ENCODE results near the gene ZNF653. TPM values are rescaled to one million over a fixed set of nuclear protein-coding genes. Genes with fewer than 3 reads are reported as not detected.
"Not testable (repeated sequence)": the region's sequence is repeated elsewhere in the genome, so short reads cannot be mapped to it uniquely, and the experiment has no call there.

The ZNF653 gene
- total RNA-seq, 1 experiment from 2014 or later, result 6.1 TPM

DNA sequence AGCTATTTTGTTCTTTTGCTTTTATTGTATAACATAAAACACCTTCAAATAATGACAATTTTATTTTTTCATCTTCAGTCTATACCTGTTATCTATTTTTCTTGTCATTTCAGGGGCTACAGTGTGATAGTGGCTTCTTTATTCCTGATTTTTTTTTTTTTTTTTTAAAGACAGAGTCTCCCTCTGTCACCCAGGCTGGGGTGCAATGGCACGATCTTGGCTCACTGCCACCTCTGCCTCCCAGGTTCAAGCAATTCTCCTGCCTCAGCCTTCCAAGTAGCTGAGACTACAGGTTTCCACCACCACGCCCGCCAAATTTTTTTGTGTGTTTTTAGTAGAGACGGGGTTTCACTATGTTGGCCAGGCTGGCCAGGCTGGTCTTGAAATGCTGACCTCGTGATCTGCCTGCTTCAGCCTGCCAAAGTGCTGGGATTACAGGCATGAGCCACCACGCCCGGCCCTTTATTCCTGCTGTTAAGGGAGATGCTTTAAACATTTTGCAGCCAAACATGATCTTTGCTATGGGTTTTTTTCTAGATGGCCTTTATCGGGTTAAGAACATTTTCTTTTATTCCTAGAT lies 37.3 kb downstream of the ZNF653 start:
- not testable (repeated sequence) for H3K9me3 ChIP-seq (ENCODE audit: low read length); H3K9me2 ChIP-seq (replicated peaks; ENCODE audit: insufficient read depth, low read length); H3K79me2 ChIP-seq (ENCODE audit: low read length); H3K27me3 ChIP-seq (ENCODE audit: low read length); H3K4me2 ChIP-seq (ENCODE audit: low read depth, low read length, poor library complexity, severe bottlenecking); H3K4me1 ChIP-seq (ENCODE audit: low read length); H3K36me3 ChIP-seq (ENCODE audit: insufficient read depth, low read length); H3K9ac ChIP-seq (ENCODE audit: low read length); H3K27ac ChIP-seq (ENCODE audit: low read length); DNase-seq; H3K4me3 ChIP-seq (ENCODE audit: low read length); H4K20me1 ChIP-seq (ENCODE audit: insufficient read depth, low read depth, low read length); H2AFZ ChIP-seq (ENCODE audit: low read length)

DNA sequence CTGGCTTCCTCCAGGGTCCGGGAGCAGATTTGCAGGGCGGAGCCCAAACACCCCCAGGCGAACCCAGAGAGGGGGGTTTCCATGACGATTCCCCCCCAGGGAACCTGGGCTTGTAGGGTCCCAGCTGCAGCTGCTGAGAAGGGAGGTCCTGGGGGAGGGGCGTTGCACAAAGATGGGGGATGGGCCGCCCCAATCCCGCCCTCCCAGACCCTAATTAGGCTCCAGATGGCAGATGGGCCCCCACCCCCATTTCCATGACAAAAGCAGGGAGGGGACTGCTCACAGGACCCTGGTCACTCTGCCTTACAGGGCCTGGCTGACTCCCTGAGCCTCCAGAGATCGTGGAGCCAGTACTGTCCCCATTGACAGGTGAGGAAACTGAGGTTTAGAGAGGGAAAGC lies 40.0 kb downstream of the ZNF653 start:
- no peaks in the 10 kb centered on the region for H3K9me3 ChIP-seq (ENCODE audit: low read length)
- H3K4me1 ChIP-seq (ENCODE audit: low read length), result no peaks in the 10 kb centered on the region
- H3K79me2 ChIP-seq (ENCODE audit: low read length), result no peaks in the 10 kb centered on the region
- H3K36me3 ChIP-seq (ENCODE audit: insufficient read depth, low read length), result no peaks in the 10 kb centered on the region
- no peak overlapping the region for H3K4me2 ChIP-seq (ENCODE audit: low read depth, low read length, poor library complexity, severe bottlenecking)
- H3K4me3 ChIP-seq (ENCODE audit: low read length), result no peak overlapping the region
- no peaks in the 10 kb centered on the region for H3K9me2 ChIP-seq (replicated peaks; ENCODE audit: insufficient read depth, low read length)
- no peak overlapping the region for H3K9ac ChIP-seq (ENCODE audit: low read length)
- H4K20me1 ChIP-seq (ENCODE audit: insufficient read depth, low read depth, low read length), result no peaks in the 10 kb centered on the region
- DNase-seq, result no peak
- no peaks in the 10 kb centered on the region for H3K27me3 ChIP-seq (ENCODE audit: low read length)
- H2AFZ ChIP-seq (ENCODE audit: low read length), result no peak overlapping the region
- no peak overlapping the region for H3K27ac ChIP-seq (ENCODE audit: low read length)

DNA sequence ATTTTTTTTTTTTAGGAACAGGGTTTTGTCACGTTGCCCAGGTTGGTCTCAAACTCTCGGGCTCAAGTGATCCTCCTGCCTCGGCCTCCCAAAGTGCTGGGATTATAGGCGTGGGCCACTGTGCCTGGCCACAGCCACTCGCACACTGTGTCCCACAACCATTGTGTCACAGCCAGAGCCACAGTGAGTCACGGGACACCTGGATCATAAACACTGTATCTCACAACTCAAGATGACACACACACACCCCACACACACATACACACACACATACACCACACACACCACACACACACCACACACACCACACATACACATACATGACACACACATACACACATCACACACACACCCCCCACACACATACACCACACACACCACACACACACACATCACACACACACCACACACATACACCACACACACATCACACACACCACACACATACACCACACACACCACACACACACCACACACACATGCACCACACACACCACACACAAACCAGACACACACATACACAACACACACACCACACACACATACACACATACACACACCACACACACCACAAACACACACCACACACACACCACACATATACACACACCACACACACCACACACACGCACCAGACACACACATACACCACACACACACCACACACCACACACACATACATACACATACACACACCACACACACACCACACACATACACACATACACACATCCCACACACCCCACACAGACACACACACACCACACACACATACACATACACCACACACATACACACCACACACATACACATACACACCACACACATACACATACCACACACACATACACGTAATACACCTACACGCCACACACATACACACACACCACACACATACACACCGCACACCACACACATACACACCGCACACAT lies 41.0 kb downstream of the ZNF653 start:
- Histone ChIP-seq H3K4me3 (ENCODE audit: low read length) (no peak overlapping the region), H2AFZ (ENCODE audit: low read length) (no peak overlapping the region), H3K79me2 (ENCODE audit: low read length) (no peaks in the 10 kb centered on the region), H3K9me2 (replicated peaks; ENCODE audit: insufficient read depth, low read length) (no peaks in the 10 kb centered on the region), H3K4me2 (ENCODE audit: low read depth, low read length, poor library complexity, severe bottlenecking) (no peak overlapping the region), H4K20me1 (ENCODE audit: insufficient read depth, low read depth, low read length) (no peaks in the 10 kb centered on the region), H3K9me3 (ENCODE audit: low read length) (no peaks in the 10 kb centered on the region), H3K9ac (ENCODE audit: low read length) (no peak overlapping the region), H3K27me3 (ENCODE audit: low read length) (no peaks in the 10 kb centered on the region), H3K27ac (ENCODE audit: low read length) (no peak overlapping the region), H3K36me3 (ENCODE audit: insufficient read depth, low read length) (no peaks in the 10 kb centered on the region), H3K4me1 (ENCODE audit: low read length) (no peaks in the 10 kb centered on the region)
- DNase-seq, result no peak

DNA sequence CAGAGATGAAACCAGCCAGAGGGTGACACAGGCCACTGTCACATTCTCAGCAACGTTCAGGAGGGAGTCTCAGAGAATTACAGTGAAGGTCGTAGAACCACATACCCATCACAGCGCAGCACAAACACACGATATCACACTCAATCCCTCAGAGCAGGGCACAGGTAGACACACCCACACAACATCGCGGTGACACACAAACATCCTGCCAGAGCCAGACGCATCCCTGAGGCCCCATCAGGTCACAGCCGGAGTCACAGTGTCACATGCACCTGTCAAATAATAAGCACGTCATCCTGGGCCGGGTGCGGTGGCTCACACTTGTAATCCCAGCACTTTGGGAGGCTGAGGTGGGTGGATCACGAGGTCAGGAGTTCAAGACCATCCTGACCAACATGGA lies 42.2 kb downstream of the ZNF653 start:
- Histone ChIP-seq H3K9me3 (ENCODE audit: low read length) (no peaks in the 10 kb centered on the region), H4K20me1 (ENCODE audit: insufficient read depth, low read depth, low read length) (no peaks in the 10 kb centered on the region), H2AFZ (ENCODE audit: low read length) (no peak overlapping the region), H3K36me3 (ENCODE audit: insufficient read depth, low read length) (no peaks in the 10 kb centered on the region), H3K4me1 (ENCODE audit: low read length) (no peaks in the 10 kb centered on the region), H3K4me3 (ENCODE audit: low read length) (no peak overlapping the region), H3K27me3 (ENCODE audit: low read length) (no peaks in the 10 kb centered on the region), H3K4me2 (ENCODE audit: low read depth, low read length, poor library complexity, severe bottlenecking) (no peak overlapping the region), H3K9me2 (replicated peaks; ENCODE audit: insufficient read depth, low read length) (no peaks in the 10 kb centered on the region), H3K9ac (ENCODE audit: low read length) (no peak overlapping the region), H3K79me2 (ENCODE audit: low read length) (no peaks in the 10 kb centered on the region), H3K27ac (ENCODE audit: low read length) (no peak overlapping the region)
- DNase-seq, result no peak

- Histone ChIP-seq H3K4me1 (ENCODE audit: low read length) (no peaks in the 10 kb centered on the region), H3K4me3 (ENCODE audit: low read length) (no peak overlapping the region), H3K27ac (ENCODE audit: low read length) (no peak overlapping the region), H4K20me1 (ENCODE audit: insufficient read depth, low read depth, low read length) (no peaks in the 10 kb centered on the region), H3K79me2 (ENCODE audit: low read length) (no peaks in the 10 kb centered on the region), H2AFZ (ENCODE audit: low read length) (no peak overlapping the region), H3K9me2 (replicated peaks; ENCODE audit: insufficient read depth, low read length) (no peaks in the 10 kb centered on the region), H3K36me3 (ENCODE audit: insufficient read depth, low read length) (no peaks in the 10 kb centered on the region), H3K9me3 (ENCODE audit: low read length) (no peaks in the 10 kb centered on the region), H3K9ac (ENCODE audit: low read length) (no peak overlapping the region), H3K27me3 (ENCODE audit: low read length) (no peaks in the 10 kb centered on the region), H3K4me2 (ENCODE audit: low read depth, low read length, poor library complexity, severe bottlenecking) (no peak overlapping the region)
- DNase-seq, result no peak
Measured at GRCh38 chr19:11461453-11461852, 44.2 kb downstream of the ZNF653 start.

DNA sequence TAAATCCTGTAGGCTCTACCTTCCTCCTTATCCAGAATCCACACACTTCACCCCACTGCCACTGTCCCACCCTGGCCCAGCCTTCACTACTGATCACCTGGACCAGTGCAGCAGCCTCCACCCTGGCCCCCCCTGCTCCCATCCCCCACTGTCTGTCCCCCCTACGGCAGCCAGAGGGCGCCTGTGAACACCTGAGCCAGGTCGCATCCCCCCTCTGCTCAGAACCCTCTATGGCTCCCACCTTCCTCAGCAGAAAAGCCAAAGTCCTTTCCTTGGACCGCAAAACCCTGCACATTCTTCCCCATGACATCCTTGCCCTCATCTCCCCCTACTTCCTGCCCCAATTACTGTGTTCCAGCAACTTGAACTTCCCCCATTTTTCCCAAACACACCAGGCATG lies 45.4 kb downstream of the ZNF653 start:
- no peaks in the 10 kb centered on the region for H3K4me1 ChIP-seq (ENCODE audit: low read length)
- no peak for DNase-seq
- H4K20me1 ChIP-seq (ENCODE audit: insufficient read depth, low read depth, low read length), result no peaks in the 10 kb centered on the region
- no peaks in the 10 kb centered on the region for H3K79me2 ChIP-seq (ENCODE audit: low read length)
- H3K9ac ChIP-seq (ENCODE audit: low read length), result no peak overlapping the region
- H3K9me2 ChIP-seq (replicated peaks; ENCODE audit: insufficient read depth, low read length), result no peaks in the 10 kb centered on the region
- H3K27ac ChIP-seq (ENCODE audit: low read length), result no peak overlapping the region
- no peaks in the 10 kb centered on the region for H3K9me3 ChIP-seq (ENCODE audit: low read length)
- no peak overlapping the region for H3K4me2 ChIP-seq (ENCODE audit: low read depth, low read length, poor library complexity, severe bottlenecking)
- no peaks in the 10 kb centered on the region for H3K36me3 ChIP-seq (ENCODE audit: insufficient read depth, low read length)
- no peak overlapping the region for H3K4me3 ChIP-seq (ENCODE audit: low read length)
- H3K27me3 ChIP-seq (ENCODE audit: low read length), result no peaks in the 10 kb centered on the region
- no peak overlapping the region for H2AFZ ChIP-seq (ENCODE audit: low read length)

- H3K9me3 ChIP-seq (ENCODE audit: low read length); H4K20me1 ChIP-seq (ENCODE audit: insufficient read depth, low read depth, low read length); DNase-seq; H3K4me2 ChIP-seq (ENCODE audit: low read depth, low read length, poor library complexity, severe bottlenecking); H3K79me2 ChIP-seq (ENCODE audit: low read length); H3K36me3 ChIP-seq (ENCODE audit: insufficient read depth, low read length); H3K4me1 ChIP-seq (ENCODE audit: low read length); H3K4me3 ChIP-seq (ENCODE audit: low read length); H2AFZ ChIP-seq (ENCODE audit: low read length); H3K9me2 ChIP-seq (replicated peaks; ENCODE audit: insufficient read depth, low read length); H3K27ac ChIP-seq (ENCODE audit: low read length); H3K27me3 ChIP-seq (ENCODE audit: low read length); H3K9ac ChIP-seq (ENCODE audit: low read length): not testable (repeated sequence)
Measured at GRCh38 chr19:11458912-11459311, 46.7 kb downstream of the ZNF653 start.

DNA sequence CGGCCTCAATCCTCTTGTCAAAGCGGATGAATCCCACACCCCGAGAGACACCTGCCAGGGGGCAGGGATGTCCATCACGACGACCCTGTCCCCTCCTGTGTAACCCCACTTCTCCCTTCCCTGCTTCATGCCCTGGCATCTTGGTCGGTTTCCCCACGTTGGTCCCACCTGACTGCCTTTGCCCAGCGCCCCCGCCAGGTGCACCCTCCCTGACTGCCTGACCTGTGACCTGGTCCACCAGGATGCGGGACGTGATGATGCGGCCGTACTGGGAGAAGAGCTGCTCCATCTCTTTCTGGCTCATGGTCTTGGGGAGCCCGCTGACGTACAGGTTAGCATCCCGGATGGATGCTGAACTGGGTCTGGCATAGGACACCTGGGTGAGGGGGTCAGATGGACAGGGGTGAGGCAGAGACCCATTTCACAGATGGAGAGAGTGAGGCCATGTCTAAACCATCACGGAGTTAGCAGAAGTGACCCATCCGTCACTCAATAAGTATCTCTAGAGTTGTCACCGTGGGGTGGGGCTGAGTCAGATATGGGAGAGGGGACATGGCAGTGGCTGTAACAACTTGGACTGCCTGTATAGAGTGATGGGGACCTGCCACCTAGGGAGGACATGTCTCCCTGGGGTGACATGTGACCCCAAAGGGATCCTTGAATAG lies 47.3 kb downstream of the ZNF653 start:
- Histone ChIP-seq H3K4me2 (ENCODE audit: low read depth, low read length, poor library complexity, severe bottlenecking) (no peak overlapping the region), H3K4me3 (ENCODE audit: low read length) (no peak overlapping the region), H3K9me2 (replicated peaks; ENCODE audit: insufficient read depth, low read length) (no peaks in the 10 kb centered on the region), H3K79me2 (ENCODE audit: low read length) (no peaks in the 10 kb centered on the region), H3K9ac (ENCODE audit: low read length) (no peak overlapping the region), H3K27me3 (ENCODE audit: low read length) (no peaks in the 10 kb centered on the region), H3K27ac (ENCODE audit: low read length) (no peak overlapping the region), H3K36me3 (ENCODE audit: insufficient read depth, low read length) (no peaks in the 10 kb centered on the region), H3K4me1 (ENCODE audit: low read length) (no peaks in the 10 kb centered on the region; the same call in 1 of the 2 replicates), H2AFZ (ENCODE audit: low read length) (no peak overlapping the region), H4K20me1 (ENCODE audit: insufficient read depth, low read depth, low read length) (no peaks in the 10 kb centered on the region), H3K9me3 (ENCODE audit: low read length) (no peaks in the 10 kb centered on the region)
- no peak for DNase-seq

All from Karpas-422 (cell line).